D721Med (cell line): ENCODE data around the gene SMPDL3A.

Source experiments
- DNase-seq: peaks from one replicate; pipeline ENCODE4 v3.0.0; 2011; ENCODE audit warnings: low spot score; ENCODE audit not compliant: insufficient read length
- FAIRE-seq: peaks from 2 replicates; lab custom pipeline; 2011; peaks lifted over from hg19 to GRCh38; lab: Jason Lieb, UNC
- TF ChIP-seq, protein P1 (sequence below): IDR thresholded peaks from 2 replicates; pipeline ENCODE4 v1.5.1; 2012; ENCODE audit warnings: mild to moderate bottlenecking, control low read depth; ENCODE audit not compliant: insufficient read depth; ENCODE audit errors: missing control alignments

Gene SMPDL3A

DNA sequence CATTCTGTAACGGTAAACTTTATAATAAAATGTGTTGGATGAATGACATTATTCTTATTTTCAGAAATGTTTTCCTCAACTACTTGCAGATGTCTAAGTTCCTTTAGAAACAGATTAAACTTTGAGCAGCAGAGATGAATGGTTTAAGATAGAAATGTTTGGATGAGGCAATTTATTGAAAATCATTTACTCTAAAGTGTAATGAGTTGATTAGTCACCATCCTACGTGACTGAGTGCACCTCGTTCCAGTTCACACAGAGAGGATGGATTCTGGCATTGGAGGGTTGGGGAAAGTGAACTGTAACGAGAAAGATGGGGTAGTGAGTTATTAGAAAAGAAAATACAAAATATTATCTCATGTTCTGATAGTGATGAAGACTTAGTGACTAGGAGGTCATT, 28.7 kb downstream of the SMPDL3A start:
- DNase-seq (no peak), FAIRE-seq (peak; percentile 51)
- TF ChIP-seq, protein P1, sequence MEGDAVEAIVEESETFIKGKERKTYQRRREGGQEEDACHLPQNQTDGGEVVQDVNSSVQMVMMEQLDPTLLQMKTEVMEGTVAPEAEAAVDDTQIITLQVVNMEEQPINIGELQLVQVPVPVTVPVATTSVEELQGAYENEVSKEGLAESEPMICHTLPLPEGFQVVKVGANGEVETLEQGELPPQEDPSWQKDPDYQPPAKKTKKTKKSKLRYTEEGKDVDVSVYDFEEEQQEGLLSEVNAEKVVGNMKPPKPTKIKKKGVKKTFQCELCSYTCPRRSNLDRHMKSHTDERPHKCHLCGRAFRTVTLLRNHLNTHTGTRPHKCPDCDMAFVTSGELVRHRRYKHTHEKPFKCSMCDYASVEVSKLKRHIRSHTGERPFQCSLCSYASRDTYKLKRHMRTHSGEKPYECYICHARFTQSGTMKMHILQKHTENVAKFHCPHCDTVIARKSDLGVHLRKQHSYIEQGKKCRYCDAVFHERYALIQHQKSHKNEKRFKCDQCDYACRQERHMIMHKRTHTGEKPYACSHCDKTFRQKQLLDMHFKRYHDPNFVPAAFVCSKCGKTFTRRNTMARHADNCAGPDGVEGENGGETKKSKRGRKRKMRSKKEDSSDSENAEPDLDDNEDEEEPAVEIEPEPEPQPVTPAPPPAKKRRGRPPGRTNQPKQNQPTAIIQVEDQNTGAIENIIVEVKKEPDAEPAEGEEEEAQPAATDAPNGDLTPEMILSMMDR = no peak

DNA sequence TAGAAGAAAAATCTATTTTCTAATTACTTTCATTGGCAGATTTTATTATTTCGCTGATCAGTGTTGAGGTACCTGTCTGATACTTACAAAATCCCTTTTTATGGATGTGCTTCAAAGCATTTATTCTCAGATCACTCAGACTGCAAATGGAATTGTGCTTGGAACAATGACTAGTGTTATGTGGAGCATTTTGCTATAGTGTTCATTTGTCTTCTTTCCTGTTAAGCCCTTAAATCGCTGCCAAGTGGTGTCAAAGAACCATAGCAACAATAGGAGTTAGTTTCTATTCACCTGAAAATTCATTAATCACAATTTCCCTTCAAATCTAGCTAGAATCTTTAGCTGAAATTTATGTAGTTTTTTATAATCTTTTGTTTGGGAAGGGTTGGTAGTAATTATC, 29.8 kb downstream of the SMPDL3A start:
- DNase-seq (no peak), FAIRE-seq (peak; percentile 77)
- TF ChIP-seq, protein P1 = no peak

DNA sequence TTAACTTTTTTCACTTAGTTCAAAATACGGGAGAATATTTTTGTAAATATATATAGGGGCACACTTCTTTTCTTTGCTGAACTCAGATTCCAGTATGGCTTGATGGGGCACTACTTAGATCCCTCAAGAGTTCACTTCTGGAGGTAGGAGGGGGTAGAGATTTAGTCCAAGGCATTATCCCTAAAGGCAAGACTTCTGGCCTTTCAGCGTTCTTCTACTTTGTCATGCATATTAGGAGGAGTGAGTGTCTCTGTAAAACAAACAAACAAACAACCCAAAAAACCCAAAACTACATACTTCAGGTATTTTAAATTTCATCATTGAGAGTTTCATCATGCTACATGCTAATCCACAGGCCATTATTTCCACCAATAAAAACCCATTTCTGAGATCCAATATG, 32.0 kb downstream of the SMPDL3A start:
- DNase-seq (no peak), FAIRE-seq (no peak)
- TF ChIP-seq, protein P1 = no peak

DNA sequence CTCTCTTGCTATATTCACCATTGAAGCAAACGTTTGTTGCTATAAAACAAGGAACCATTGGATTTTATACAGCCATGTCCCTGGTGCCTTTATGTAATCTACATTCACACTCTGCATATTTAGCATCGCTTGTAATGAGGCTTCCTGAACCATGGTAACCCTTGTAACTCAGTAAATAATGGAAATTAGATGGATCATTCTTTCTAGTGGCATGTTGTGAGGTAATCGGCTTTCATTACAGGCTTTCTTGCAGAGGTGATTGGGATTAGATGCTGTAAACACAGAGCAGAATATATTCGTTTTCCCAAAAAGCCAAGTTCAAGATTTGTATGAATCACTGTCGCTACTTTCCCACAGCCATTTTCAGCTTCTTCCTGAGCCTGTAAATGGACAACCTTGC, 36.1 kb downstream of the SMPDL3A start:
- TF ChIP-seq, protein P1 = no peak
- peak; percentile 98 for FAIRE-seq
- DNase-seq = no peak

DNA sequence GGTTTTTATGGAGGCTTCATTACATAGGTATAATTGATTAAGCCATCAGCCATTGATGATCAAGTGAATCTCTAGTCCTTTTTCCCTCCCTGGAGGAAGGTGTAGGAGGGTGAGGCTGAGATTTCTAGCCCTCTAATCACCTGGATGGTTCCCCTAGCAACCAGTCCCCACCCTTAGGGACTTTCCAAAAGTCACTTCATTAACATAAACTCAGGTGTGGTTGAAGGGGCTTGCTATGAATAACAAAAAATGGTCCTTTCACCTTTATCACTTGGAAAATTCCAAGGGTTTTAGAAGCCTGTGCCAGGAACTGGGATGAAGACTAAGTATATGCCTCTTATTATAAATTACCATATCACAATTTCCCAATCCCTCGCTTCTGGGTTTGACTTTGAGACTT, 40.4 kb downstream of the SMPDL3A start:
- TF ChIP-seq, protein P1 = no peak
- FAIRE-seq = no peak

DNA sequence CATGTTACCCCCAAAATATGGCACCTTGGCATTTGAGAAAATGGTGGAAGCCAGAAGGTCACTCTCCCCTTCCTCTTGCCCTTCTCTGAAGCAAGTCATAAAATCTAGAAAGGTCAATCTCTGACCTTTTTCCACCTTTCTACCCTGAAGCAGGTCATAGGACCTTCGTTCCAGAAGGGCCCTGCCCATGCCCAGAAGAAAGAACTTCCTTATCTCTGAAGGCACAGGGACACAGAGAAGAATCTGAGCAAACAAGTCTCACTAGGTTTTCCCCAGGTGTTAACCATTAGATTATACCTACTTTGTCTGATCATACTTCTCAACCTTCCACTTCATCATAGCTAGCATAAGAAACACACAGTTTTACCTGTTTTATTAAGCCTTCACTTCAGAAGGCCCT, 42.5 kb downstream of the SMPDL3A start:
- TF ChIP-seq, protein P1 = no peak
- no peak for FAIRE-seq
- DNase-seq = no peak

More for the DNA sequence above, 40.4 kb downstream of the SMPDL3A start:
- no peak for DNase-seq

DNA sequence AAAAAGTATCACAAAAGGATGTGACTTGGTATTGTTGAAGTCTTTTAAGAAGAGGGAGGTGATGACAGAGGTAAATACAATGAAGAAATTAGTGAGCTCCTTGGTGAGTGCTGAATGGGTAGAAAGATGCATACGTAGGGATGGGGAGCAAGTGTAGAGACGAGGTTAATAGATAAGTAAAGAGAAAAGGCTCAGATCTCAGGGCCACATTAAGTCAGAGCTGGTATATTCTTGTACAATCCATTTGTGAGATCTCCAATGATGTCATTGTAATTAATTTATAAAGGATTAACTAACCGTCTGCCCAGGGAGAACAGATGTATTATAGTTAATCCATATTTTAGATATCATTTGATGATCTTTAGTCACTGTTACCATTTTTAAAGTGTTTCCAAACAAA, 43.4 kb downstream of the SMPDL3A start:
- FAIRE-seq = peak; percentile 92
- DNase-seq = no peak
- TF ChIP-seq, protein P1 = no peak
